HG03025 (cell line): ENCODE measurements around the gene SCMH1.

ENCODE experiments used
- ATAC-seq: cut with Tn5 transposase; IDR thresholded peaks from one replicate; pipeline ENCODE4 v1.9.1; 2021; ENCODE audit warnings: mild to moderate bottlenecking, moderate library complexity; ENCODE audit not compliant: unreplicated experiment, low FRiP score

The SCMH1 gene

GRCh38 chr1:41102653-41103052 lies 139.5 kb downstream of the SCMH1 start:
- no peak for ATAC-seq

DNA sequence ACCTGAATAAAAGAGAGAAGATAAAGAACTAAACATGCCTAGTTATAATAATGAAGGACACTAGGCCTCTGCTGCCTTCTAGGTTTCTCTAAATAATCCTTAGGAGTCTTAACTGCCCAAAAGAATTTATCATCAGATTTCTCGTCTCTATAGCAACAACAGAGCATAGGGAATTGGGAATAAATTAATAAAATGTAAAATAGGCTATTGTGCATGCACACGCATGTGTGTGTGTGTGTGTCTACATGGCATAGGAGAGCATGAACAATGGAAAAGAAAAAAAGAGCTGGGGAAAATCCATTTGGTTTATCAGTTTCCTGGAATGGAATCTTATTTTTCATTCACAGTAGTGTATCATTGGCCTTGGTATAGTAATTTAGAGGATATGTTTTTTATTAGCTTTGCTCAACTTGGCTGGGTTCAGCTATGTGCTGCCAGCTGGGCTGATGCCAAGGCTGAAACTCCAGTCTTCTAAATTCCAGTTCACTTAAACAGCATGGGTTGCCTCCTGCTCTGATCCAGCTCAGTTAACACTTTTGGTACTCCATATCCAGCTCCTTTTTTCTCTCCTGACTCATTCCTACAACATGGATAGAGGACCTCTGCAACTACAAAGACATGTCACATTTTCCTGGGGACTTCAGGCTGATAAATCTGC lies 140.0 kb downstream of the SCMH1 start:
- ATAC-seq = no peak

DNA sequence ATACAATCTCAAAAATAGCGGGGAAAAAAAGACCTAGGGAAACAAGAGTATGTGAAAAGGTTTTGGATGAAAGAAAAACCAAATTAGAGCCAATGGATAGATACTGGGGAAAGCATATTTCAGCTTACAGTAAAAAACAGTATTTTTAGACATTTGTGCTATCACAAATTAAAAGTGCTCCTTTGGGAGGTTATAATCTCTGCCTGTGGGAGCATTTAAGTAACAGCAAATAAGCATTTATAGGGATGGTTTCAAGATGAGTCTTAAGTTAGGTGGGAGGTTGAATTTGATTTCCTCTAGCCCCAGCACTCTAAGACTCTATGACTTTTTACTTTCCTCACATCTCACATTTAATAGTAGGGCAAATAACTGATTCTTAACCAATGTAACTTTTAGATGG lies 141.0 kb downstream of the SCMH1 start:
- ATAC-seq = no peak

GRCh38 chr1:41100170-41100569 lies 141.9 kb downstream of the SCMH1 start:
- no peak for ATAC-seq

DNA sequence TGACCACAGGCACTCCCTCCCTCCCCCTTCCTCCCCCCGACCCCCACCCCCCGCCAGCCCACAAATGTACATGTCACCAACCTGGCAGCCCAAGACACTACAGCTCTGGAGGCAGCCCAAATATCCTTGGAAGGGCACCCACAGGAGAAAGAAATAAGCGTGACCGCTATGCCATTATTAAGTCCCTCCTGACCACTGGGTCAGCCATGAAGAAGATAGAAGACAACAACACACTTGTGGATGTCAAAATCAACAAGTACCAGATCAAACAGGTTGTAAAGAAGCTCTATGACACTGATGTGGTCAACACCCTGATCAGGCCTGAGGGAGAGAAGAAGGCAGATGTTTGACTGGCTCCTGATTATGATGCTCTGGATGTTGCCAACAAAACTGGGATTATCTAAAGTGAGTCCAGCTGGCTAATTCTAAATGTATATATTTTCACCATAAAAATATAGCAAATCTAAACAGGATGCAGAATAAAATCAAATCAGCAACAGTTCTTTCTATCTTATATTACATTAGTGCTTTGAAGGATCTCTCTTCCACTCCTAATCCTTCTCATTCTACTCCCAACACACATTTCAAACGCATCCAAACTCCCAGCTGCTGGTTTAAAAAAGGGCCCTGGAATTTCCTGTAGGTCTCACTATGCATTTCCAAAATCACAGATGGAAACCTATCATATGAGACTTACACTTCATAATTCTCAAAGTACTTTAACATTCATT lies 143.2 kb downstream of the SCMH1 start:
- no peak for ATAC-seq

GRCh38 chr1:41097105-41097504 lies 145.0 kb downstream of the SCMH1 start:
- no peak for ATAC-seq

GRCh38 chr1:41093826-41094225 lies 148.3 kb downstream of the SCMH1 start:
- ATAC-seq = no peak

DNA sequence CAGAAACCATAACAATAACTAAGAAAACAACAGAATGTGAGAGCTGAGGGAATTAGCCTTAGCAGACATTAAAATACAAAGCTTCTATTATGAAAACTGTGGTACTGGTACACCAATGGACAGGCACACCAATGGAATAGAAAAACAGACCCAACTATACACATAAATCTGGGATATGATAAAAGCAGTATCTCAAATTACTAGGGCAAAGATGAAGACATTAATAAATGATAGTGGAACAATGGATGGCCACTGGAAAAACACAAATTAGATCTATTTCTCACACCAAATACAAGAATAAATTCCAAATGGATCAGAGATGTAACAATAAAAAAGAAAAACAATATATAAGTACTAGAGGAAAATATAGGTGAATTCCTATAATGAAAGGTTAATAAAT lies 155.2 kb downstream of the SCMH1 start:
- no peak for ATAC-seq

- ATAC-seq = no peak
Measured at GRCh38 chr1:41078616-41079015, 163.5 kb downstream of the SCMH1 start.

DNA sequence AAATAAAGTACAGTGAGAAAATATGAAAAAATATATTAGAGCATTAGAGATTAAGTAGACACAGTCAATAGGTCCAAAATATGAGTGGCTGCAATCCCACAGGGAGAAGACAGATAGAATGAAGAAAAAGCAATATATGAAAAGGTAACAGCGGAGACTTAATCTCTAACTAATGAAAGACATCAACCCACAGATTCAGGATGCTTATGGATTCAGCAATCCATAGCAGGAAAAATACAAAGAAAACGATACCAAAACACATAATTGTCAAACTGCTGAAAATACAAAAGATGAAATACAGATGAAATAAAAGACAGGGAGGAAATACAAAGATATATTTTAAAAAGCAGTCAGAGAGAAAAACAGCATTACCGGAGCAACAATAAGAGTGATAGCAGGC lies 163.9 kb downstream of the SCMH1 start:
- ATAC-seq = no peak

DNA sequence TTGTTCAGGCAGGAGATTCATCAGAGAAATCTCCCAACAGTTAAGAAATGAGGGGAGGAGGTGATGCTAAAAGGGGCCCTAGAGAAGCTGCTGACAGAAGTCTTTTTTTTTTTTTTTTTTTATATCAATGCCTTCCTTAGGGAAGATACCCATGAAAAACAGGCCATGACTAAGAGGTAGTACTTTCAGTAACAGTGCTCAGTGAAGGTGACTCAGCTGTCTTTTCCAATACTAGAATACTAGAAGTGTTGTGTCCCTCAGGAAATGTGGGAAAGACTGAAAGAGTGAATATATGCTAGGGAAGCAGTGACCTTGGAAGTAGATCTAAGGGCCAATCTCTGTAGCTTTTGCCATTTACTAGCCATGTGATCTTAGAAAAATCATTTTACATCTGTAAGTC lies 168.1 kb downstream of the SCMH1 start:
- no peak for ATAC-seq

- no peak for ATAC-seq
Measured at GRCh38 chr1:41072051-41072450, 170.1 kb downstream of the SCMH1 start.

DNA sequence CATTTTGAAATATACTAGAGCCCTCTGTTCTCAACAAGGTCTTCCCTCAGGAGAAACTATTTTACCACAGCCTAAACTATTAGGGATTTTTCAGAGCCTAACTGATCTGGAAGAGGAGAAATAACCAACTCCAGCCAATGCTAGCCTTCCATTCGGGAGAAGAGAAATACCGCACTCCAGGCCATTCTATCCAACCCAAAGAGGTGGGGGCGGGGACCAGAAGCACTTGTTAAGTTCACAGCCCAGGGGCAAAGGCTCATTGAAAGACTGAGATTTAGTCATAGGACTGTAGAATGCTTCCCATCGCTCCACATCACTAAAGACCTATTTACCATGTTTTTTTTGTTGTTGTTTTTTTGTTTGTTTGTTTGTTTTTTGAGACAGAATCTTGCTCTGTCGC lies 185.2 kb downstream of the SCMH1 start:
- ATAC-seq = no peak

GRCh38 chr1:41053316-41053715 lies 188.8 kb downstream of the SCMH1 start:
- no peak for ATAC-seq

GRCh38 chr1:41051022-41051421 lies 191.1 kb downstream of the SCMH1 start:
- ATAC-seq = no peak

- no peak for ATAC-seq
Measured at GRCh38 chr1:41048540-41048939, 193.6 kb downstream of the SCMH1 start.

DNA sequence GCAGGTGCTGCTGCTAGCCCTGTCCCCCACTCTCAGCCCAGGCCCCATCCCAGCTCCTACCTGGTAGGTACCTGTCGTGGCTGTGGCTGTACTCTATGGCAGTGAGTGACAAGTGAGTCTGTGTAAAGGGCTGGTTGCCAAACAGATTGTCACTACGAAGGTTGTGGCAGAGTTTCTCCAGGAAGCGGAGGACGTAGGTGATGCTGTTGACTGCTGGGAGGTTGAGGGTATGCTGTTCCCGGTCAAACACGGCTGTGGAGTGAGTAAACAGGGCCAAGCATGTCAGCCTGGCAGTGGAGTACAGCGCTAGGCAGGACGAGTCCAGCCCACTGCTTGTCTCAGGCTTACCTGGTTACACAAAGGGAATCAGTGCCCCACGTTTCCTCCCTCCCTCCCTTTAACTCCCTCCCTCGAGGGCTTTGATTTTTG lies 195.7 kb downstream of the SCMH1 start:
- ATAC-seq = no peak

GRCh38 chr1:41045740-41046139 lies 196.4 kb downstream of the SCMH1 start:
- ATAC-seq = no peak

- no peak for ATAC-seq
Measured at GRCh38 chr1:41044187-41044586, 197.9 kb downstream of the SCMH1 start.

DNA sequence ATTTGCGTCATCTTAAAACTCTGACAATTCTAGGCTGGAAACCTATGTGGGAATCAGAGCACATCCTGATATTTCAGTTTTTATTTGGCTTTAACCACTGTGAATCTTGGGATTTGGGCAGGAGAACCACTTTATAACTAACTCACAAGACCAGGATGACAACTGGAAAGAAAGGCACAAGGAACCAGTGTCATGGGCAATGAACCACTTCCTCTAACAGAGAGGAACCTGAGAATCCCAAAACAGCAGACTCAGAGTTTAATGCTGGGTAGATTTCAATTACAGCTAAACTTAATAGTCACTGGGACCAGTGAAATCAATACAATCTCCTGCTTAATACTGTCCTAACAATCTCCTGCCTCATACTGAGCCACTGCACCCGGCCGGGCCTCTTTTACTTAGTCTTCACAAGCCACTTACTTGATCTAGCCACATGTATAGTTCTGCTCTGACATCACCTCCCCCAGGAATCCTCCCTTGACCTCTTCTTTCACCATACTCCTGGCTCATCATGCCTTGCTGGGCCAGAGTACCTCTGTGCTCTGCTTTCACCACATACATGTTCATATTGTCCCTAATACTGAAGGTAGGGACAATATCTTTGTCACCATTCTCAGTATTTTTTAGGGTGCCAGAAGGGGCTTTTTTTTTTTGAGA lies 200.4 kb downstream of the SCMH1 start:
- no peak for ATAC-seq

GRCh38 chr1:41038110-41038509 lies 204.0 kb downstream of the SCMH1 start:
- no peak for ATAC-seq
